HepG2 (cell line): ENCODE results near the gene CDC123. TPM values are rescaled to one million over a fixed set of nuclear protein-coding genes. Genes with fewer than 3 reads are reported as not detected.
A peak's percentile ranks its signal among the peaks of the same experiment; 100 is the strongest.

Experiments
- AKAP8 ChIP-seq: sonication (generic); formaldehyde crosslinking; IDR thresholded peaks from 2 replicates; pipeline ENCODE4 v1.5.1; 2020; ENCODE audit warnings: mild to moderate bottlenecking, missing genetic modification reagents
- FOXJ3 ChIP-seq: sonication (generic); formaldehyde crosslinking; IDR thresholded peaks from 2 replicates; pipeline ENCODE4 v1.4.0; 2020; ENCODE audit warnings: missing genetic modification reagents, mild to moderate bottlenecking, borderline replicate concordance
- HOXA5 ChIP-seq: sonication (generic); formaldehyde crosslinking; IDR thresholded peaks from 2 replicates; pipeline ENCODE4 v1.4.0; 2020; ENCODE audit warnings: missing genetic modification reagents
- TARDBP ChIP-seq: sonication (generic); formaldehyde crosslinking; IDR thresholded peaks from 2 replicates; pipeline ENCODE4 v1.8.0; 2022; ENCODE audit warnings: mild to moderate bottlenecking, missing genetic modification reagents
- ZKSCAN5 ChIP-seq: sonication (generic); formaldehyde crosslinking; IDR thresholded peaks from 2 replicates; pipeline ENCODE4 v1.5.1; 2020; ENCODE audit warnings: mild to moderate bottlenecking, missing genetic modification reagents
- ZNF550 ChIP-seq: sonication (generic); formaldehyde crosslinking; IDR thresholded peaks from 2 replicates; pipeline ENCODE4 v1.4.0; 2020; ENCODE audit warnings: mild to moderate bottlenecking, missing genetic modification reagents, borderline replicate concordance
- polyA plus RNA-seq, 8 experiments: library from polyadenylated mRNA; depleted of rRNA in 3 of 8; stranded (reverse) in 7 of 8; unstranded in 1 of 8; fragments of >200 nt; fragmentation: Illumina TruSeq in 4 of 8; extraction: Trizol in 4 of 8; gene quantifications; 2 replicates each; pipeline versions ENCODE4 v1.2.1 to v1.2.3, GENCODE V29; 2011 to 2016; ENCODE audit warnings: low read depth in 4 of 8, missing spikeins in 1 of 8, mixed read lengths in 1 of 8; ENCODE audit not compliant: insufficient read depth in 1 of 8
- total RNA-seq, 5 experiments: library from RNA; depleted of rRNA; stranded (reverse); fragments of >200 nt; fragmentation: Illumina TruSeq; extraction: Trizol; gene quantifications; 2 replicates each; pipeline ENCODE4 v1.2.3, GENCODE V29; 2016; ENCODE audit warnings: low read depth in 1 of 5
- TF ChIP-seq, protein P1 (sequence below): sonication (generic); formaldehyde crosslinking; IDR thresholded peaks from 2 replicates; pipeline ENCODE4 v1.5.0; 2020; ENCODE audit warnings: missing genetic modification reagents
- TF ChIP-seq, protein P2 (sequence below): sonication (generic); formaldehyde crosslinking; IDR thresholded peaks from 2 replicates; pipeline ENCODE4 v1.5.0; 2020; ENCODE audit warnings: missing genetic modification reagents, mild to moderate bottlenecking, borderline replicate concordance
- TF ChIP-seq, protein P3 (sequence below): sonication (generic); formaldehyde crosslinking; IDR thresholded peaks from 2 replicates; pipeline ENCODE4 v1.5.1; 2020; ENCODE audit warnings: mild to moderate bottlenecking, missing genetic modification reagents, borderline replicate concordance
- TF ChIP-seq, protein P4 (sequence below): sonication (generic); formaldehyde crosslinking; IDR thresholded peaks from 2 replicates; pipeline ENCODE4 v1.5.0; 2020; ENCODE audit warnings: missing genetic modification reagents
- TF ChIP-seq, protein P5 (sequence below): sonication (generic); formaldehyde crosslinking; IDR thresholded peaks from 2 replicates; pipeline ENCODE4; 2020; ENCODE audit warnings: missing genetic modification reagents, mild to moderate bottlenecking, borderline replicate concordance
- TF ChIP-seq, protein P6 (sequence below): IDR thresholded peaks from 2 replicates; pipeline ENCODE4 v1.6.1; 2016; ENCODE audit warnings: missing compliant biosample characterization, missing genetic modification reagents, borderline replicate concordance

Gene CDC123
- total and polyA plus RNA-seq, 2 of the 13 experiments (the other 11 are each of a cell fraction or from before 2014, with no cell fraction given), result 63.3 to 153 TPM

DNA sequence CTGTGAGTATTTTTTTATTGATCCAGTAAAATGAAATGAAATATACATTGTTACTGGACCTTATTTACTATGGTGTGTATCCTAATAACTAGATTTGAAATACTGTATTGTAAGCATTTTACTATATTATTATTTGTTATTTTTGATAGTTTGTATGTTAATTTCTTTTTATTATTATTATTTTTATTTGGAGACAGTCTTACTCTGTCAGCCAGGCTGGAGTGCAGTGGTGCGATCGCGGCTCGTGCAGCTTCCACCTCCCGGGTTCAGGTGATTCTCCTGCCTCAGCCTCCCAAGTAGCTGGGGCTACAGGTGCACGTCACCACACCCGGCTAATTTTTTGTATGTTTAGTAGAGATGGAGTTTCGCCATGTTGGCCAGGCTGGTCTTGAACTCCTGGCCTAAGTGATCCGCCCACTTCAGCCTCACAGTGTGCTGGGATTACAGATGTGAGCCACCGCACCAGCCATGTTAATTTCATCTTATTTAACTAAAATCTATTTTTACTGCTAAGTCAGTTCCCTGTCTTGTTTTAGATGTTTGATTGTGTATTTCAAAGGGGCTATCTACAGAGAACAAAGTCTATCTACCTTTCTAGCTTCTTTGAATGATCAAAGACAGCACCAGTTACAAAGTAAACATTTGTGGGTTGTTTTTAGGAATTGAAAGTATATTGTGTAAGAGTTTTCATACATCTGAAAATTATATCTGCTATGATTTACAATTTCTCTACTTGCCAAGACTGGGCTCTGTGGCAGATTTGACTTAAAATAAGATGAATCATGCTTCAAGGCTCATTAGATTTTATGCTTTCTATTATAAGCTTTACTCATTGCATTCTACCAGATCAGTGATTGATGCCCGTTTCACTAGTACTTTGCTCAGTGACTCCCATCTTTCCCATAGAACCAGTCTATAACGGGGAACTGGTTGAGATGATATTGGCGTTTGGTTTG is 41.6 kb downstream of the CDC123 start (continued):
- TF ChIP-seq, protein P1, sequence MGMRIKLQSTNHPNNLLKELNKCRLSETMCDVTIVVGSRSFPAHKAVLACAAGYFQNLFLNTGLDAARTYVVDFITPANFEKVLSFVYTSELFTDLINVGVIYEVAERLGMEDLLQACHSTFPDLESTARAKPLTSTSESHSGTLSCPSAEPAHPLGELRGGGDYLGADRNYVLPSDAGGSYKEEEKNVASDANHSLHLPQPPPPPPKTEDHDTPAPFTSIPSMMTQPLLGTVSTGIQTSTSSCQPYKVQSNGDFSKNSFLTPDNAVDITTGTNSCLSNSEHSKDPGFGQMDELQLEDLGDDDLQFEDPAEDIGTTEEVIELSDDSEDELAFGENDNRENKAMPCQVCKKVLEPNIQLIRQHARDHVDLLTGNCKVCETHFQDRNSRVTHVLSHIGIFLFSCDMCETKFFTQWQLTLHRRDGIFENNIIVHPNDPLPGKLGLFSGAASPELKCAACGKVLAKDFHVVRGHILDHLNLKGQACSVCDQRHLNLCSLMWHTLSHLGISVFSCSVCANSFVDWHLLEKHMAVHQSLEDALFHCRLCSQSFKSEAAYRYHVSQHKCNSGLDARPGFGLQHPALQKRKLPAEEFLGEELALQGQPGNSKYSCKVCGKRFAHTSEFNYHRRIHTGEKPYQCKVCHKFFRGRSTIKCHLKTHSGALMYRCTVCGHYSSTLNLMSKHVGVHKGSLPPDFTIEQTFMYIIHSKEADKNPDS (CRISPR knock-in tag), result no peak
- TF ChIP-seq, protein P2, sequence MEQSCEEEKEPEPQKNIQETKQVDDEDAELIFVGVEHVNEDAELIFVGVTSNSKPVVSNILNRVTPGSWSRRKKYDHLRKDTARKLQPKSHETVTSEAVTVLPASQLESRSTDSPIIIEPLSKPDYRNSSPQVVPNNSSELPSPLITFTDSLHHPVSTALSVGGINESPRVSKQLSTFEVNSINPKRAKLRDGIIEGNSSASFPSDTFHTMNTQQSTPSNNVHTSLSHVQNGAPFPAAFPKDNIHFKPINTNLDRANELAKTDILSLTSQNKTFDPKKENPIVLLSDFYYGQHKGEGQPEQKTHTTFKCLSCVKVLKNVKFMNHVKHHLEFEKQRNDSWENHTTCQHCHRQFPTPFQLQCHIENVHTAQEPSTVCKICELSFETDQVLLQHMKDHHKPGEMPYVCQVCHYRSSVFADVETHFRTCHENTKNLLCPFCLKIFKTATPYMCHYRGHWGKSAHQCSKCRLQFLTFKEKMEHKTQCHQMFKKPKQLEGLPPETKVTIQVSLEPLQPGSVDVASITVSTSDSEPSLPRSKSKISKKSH (CRISPR knock-in tag), result no peak
- TF ChIP-seq, protein P3, sequence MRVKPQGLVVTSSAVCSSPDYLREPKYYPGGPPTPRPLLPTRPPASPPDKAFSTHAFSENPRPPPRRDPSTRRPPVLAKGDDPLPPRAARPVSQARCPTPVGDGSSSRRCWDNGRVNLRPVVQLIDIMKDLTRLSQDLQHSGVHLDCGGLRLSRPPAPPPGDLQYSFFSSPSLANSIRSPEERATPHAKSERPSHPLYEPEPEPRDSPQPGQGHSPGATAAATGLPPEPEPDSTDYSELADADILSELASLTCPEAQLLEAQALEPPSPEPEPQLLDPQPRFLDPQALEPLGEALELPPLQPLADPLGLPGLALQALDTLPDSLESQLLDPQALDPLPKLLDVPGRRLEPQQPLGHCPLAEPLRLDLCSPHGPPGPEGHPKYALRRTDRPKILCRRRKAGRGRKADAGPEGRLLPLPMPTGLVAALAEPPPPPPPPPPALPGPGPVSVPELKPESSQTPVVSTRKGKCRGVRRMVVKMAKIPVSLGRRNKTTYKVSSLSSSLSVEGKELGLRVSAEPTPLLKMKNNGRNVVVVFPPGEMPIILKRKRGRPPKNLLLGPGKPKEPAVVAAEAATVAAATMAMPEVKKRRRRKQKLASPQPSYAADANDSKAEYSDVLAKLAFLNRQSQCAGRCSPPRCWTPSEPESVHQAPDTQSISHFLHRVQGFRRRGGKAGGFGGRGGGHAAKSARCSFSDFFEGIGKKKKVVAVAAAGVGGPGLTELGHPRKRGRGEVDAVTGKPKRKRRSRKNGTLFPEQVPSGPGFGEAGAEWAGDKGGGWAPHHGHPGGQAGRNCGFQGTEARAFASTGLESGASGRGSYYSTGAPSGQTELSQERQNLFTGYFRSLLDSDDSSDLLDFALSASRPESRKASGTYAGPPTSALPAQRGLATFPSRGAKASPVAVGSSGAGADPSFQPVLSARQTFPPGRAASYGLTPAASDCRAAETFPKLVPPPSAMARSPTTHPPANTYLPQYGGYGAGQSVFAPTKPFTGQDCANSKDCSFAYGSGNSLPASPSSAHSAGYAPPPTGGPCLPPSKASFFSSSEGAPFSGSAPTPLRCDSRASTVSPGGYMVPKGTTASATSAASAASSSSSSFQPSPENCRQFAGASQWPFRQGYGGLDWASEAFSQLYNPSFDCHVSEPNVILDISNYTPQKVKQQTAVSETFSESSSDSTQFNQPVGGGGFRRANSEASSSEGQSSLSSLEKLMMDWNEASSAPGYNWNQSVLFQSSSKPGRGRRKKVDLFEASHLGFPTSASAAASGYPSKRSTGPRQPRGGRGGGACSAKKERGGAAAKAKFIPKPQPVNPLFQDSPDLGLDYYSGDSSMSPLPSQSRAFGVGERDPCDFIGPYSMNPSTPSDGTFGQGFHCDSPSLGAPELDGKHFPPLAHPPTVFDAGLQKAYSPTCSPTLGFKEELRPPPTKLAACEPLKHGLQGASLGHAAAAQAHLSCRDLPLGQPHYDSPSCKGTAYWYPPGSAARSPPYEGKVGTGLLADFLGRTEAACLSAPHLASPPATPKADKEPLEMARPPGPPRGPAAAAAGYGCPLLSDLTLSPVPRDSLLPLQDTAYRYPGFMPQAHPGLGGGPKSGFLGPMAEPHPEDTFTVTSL (CRISPR knock-in tag), result peak; percentile 63; the same call in 1 of the 2 replicates
- TF ChIP-seq TARDBP (0 out of 2 replicates have a peak, but pooled peaks have one; percentile 46), ZNF550 (CRISPR knock-in tag) (no peak), ZKSCAN5 (CRISPR knock-in tag) (no peak), FOXJ3 (CRISPR knock-in tag) (peak; percentile 67; the same call in 1 of the 2 replicates), HOXA5 (no peak), AKAP8 (CRISPR knock-in tag) (no peak)
- TF ChIP-seq, protein P4, sequence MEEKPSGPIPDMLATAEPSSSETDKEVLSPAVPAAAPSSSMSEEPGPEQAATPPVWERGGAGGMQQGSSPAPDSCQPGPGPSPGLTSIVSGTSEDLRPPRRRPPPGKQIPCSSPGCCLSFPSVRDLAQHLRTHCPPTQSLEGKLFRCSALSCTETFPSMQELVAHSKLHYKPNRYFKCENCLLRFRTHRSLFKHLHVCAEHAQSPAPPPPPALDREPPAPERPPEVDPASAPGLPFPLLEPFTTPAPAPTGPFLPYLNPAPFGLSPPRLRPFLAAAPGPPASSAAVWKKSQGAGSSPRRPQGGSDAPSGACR (CRISPR knock-in tag), result no peak
- TF ChIP-seq, protein P5, sequence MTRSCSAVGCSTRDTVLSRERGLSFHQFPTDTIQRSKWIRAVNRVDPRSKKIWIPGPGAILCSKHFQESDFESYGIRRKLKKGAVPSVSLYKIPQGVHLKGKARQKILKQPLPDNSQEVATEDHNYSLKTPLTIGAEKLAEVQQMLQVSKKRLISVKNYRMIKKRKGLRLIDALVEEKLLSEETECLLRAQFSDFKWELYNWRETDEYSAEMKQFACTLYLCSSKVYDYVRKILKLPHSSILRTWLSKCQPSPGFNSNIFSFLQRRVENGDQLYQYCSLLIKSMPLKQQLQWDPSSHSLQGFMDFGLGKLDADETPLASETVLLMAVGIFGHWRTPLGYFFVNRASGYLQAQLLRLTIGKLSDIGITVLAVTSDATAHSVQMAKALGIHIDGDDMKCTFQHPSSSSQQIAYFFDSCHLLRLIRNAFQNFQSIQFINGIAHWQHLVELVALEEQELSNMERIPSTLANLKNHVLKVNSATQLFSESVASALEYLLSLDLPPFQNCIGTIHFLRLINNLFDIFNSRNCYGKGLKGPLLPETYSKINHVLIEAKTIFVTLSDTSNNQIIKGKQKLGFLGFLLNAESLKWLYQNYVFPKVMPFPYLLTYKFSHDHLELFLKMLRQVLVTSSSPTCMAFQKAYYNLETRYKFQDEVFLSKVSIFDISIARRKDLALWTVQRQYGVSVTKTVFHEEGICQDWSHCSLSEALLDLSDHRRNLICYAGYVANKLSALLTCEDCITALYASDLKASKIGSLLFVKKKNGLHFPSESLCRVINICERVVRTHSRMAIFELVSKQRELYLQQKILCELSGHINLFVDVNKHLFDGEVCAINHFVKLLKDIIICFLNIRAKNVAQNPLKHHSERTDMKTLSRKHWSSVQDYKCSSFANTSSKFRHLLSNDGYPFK, result no peak
- TF ChIP-seq, protein P6, sequence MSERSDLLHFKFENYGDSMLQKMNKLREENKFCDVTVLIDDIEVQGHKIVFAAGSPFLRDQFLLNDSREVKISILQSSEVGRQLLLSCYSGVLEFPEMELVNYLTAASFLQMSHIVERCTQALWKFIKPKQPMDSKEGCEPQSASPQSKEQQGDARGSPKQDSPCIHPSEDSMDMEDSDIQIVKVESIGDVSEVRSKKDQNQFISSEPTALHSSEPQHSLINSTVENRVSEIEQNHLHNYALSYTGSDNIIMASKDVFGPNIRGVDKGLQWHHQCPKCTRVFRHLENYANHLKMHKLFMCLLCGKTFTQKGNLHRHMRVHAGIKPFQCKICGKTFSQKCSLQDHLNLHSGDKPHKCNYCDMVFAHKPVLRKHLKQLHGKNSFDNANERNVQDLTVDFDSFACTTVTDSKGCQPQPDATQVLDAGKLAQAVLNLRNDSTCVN, result no peak
